ENCODE measurements around the gene EEF1A2.

EEF1A2 gene

DNA sequence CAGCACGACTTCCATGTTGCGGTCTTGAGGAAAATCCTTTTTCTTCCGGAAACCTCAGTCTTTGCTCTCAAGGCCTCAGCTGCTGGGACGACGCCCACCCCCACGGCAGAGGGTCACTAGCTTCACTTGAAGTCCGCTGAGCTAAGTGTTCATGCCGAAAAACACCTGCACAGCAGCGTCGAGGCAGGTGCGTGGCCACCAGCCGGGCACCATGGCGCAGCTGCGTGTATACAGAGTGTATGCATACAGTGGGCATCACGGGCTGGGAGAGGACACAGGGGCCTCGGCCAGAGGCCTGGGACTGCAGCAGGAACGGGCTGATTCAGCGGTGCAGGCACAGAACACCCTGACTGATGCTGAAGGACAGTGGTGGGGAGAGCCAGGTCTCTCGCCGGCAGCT is 46.5 kb downstream of the EEF1A2 start:
- DNase-seq = no peak

DNA sequence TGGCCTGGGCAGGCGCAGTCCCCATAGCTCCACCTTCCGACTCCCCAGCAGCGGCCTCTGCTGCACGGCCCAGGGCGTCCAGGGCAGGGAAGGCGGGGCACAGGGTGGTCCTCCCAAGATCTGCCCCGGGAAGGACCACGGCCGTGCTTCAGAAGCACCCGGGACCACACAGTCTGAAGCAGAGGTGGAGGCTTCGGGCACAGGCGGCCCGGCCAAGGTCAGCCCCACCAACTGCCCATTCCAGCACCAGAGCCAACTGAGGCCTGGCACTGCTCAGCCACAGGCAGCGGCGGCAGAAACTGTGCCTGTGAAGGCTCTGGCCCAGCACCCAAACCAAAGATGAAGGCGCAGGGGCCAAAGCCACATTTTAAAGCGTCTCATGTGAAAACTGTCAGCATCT is 47.1 kb downstream of the EEF1A2 start:
- DNase-seq = no peak

DNA sequence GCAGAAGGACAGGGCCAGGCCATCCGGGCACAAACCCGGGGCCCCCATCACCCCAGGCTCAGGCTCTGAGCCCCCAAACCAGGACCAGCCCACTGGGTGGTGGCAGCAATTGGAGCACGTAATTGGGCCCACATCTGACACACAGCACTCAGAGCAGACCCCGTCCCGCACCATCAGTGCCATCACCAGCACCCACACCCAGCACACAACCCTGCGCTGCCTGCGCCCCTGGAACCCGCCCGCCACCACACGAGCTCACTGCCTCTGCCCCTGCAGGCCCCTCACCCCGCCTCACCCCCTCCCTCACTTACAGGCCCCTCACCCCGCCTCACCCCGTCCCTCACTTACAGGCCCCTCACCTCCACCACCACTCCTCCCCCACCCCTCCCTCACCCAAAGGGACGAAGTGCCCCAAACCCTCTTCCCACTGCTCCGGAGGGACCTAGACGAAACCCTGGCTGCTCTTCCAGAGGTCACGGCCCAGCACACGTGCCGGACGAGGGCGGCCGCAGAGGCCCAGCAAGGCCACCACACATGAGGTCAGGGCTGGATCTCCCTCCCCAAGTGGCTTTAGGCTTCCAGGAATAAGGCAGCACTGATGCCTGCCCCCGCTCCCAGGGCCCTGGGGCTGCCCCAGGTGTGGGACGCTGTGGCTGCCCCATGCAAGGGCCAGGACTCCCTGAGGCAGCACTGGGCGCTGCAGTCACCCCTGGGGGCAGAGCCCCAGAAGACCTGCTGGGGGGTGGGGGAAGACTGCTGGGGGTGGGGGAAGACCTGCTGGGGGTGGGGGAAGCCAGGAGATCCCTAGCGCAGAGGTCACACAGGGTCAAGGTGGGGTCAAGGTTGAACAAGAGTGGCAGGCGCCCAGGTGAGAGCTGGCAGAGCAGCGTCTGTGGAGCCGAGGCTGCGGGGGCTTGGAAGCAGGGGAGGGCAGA is 48.8 kb downstream of the EEF1A2 start:
- no peak for DNase-seq

DNA sequence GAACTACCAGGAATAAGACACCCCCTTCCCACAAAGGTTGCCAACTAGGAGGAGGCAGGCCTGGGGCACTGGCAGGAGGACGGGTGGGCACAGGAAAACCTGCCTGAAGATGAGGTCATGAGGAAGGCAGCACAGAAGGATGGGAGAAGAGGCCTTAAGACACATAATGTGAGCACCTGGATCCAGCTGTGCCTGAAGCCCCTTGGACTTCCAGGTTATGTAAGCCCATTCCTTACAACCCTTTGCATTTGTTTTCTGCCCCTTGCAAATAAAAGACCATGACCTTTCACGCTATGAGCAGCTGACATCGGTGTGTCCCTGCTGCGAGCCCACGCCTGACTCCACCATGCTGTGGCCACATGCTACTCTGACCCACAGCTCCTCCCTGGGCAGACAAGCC is 49.9 kb downstream of the EEF1A2 start:
- DNase-seq = no peak

DNA sequence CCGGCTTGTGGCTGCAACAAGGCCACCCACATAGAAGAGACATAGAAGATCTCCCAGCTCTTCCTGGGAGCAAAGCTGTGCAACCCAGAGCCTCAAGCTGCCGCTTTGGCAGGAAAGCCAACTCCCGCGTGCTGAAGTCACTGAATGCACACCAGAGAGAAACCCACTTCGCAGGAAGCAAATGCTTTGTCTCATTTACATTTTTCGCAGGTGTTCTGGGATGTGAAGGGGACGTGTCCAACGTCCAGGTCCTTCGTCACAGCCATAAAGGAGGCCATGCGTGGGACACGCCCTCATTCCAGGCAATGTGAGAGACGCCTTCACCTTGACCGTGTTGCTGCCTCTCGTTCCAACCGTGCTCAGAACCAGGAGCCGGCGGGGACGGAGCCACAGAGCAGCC is 50.9 kb downstream of the EEF1A2 start:
- DNase-seq = no peak

DNA sequence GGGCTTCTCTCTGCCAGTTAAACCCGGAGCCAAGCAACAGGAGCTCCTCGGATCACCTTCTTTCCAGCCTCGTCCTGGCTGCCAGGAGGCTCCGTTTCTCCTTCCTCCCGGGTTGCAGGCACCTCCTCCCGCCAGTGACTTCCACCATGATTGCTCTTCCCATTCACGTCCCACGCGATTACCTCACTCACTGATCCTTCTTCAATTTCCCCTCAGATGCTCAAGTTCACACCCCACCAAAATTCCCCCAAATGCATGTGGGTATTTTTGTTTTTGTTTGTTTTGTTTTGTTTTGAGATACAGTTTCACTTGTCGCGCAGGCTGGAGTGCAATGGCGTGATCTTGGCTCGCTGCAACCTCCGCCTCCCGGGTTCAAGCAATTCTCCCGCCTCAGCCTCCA is 51.6 kb downstream of the EEF1A2 start:
- no peak for DNase-seq

DNA sequence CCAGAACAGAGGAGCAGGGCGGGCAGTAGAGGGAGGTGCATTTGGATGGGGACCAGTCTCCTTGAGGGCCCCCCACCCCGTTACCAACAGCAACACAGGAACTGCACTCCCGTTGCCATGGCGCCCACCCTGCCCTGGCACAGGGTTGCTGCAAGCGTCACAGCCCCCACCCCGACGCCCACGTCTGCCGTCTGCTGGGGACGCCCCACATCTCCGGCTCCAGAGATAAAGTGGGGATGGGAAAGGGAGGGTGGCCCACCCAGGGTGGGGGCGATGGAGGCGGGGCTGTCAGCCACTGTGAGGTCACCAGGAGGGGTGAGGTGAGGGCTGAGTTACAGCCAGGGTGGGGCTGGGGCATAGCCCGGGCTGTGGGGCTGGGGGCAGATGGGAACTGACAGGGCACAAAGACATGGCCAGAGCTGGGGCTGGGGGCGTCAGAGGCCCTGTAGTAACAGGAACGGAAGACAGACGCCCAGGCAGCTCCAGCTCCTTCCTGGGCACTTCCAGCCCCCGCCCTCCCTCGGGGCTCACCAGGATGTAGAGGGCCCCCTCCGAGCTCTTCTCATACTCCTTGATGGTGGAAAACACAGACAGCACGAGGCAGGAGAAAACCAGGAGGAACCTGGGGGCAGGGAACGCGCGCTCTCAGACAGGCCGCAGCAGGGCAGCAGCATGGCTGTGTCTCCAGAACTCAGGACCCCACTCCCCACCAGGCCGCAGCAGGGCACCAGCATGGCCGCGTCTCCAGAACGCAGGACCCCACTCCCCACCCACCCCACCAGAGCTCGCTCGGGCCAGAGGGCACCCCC is 52.5 kb downstream of the EEF1A2 start:
- DNase-seq = no peak

DNA sequence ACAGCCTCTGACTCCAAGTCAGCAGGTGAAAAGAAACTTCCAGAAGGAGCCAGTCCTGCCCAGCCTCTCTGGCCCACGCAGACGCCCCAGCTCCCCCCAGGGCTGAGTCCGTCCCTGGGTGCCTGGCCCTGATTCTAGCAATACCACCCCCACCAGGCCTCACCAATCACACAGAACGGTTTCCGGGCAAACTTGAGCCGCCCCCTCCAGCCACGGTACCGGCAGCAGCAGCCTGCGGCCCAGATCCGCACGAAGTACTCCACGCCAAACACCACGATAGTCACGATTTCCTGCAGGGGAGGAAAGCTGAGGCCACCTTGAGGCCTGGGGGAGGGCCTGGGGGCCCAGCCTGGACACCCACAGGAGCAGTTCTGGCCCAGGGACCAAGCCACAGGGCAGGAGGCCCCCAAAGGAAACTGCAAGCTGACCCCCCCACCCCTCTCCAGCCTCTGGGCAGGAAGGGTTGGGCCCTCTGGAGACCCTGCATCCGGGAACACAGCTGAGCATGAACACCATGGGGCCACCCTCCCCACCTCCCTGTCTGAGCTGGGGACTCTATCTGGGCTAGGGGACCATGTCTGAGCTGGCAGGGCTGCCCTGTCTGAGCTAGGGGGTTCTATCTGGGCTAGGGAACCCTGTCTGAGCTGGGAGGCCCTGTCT is 53.7 kb downstream of the EEF1A2 start:
- no peak for DNase-seq

DNA sequence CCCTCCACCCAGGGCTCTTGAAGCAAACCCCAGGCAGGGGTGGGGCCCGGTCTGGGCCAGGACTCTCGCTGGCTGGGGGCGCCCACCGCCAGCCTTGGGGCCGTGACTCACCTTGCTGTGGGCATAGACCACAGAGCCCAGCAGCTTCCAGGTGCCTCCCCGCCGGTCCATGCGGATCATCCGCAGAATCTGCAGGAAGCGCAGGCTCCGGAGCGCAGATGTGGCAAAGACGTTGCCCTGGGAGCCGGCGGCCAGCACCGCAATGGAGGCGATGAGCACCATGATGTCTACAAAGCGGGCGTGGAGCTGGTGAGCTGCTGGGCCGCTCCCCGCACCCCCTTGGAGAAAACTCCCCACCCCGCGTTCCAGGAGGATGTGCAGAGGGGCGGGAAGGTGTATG is 54.3 kb downstream of the EEF1A2 start:
- no peak for DNase-seq

DNA sequence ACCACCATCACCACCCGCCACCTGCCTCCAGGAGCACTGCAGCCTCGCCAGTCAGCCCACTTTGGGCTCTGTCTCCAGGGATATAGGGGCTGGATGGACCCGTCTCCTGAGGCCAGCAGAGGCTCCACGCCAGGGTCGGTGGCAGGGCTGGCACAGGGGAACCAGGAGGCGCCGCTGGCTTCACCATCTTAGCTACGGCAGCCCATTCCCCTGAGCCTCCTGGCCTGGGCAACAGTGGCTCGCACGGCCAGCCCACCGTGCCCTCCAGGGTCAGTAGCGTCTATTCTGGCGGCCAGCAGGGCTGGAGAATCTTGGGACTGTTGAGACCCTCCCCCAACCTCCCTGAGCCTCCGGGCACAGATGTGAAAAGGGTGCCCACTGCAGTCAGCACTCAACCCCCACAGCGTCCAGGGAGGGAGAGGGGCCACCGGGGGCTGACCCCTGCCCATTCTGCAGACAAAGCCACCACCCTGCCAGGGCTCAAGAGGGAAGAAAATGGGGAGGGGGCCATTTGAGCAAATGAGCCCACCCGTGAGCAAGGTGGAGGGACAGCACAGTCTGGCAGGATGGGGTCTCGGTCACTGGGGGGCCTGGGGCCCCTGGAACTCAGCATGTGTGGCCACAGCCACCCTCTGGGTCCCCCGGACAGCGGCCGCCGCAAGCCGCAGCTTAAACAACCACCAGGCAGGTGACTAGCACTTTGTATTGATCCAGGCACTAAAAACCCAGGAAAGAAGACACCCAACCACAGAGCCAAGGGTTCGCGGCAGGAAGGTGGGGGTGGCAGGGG is 55.1 kb downstream of the EEF1A2 start:
- no peak for DNase-seq

DNA sequence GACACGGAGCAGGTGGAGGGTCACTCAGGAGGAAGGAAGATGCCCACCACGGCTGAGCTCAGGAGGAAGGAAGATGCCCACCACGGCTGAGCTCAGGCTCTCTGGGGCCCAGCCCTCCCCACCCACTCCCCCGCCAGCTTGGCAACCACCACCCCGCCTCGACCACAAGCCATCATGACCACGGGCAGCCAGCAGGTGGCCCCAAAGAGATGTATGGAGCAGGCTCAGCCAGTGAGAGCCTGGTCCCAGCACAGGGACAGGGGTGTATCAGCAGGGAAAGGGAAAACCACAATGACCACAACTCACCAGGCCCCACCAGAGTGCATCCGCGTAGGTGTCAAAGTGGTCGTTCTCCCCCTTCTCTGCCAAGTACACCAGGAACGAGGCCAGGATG is 56.8 kb downstream of the EEF1A2 start:
- no peak for DNase-seq

DNA sequence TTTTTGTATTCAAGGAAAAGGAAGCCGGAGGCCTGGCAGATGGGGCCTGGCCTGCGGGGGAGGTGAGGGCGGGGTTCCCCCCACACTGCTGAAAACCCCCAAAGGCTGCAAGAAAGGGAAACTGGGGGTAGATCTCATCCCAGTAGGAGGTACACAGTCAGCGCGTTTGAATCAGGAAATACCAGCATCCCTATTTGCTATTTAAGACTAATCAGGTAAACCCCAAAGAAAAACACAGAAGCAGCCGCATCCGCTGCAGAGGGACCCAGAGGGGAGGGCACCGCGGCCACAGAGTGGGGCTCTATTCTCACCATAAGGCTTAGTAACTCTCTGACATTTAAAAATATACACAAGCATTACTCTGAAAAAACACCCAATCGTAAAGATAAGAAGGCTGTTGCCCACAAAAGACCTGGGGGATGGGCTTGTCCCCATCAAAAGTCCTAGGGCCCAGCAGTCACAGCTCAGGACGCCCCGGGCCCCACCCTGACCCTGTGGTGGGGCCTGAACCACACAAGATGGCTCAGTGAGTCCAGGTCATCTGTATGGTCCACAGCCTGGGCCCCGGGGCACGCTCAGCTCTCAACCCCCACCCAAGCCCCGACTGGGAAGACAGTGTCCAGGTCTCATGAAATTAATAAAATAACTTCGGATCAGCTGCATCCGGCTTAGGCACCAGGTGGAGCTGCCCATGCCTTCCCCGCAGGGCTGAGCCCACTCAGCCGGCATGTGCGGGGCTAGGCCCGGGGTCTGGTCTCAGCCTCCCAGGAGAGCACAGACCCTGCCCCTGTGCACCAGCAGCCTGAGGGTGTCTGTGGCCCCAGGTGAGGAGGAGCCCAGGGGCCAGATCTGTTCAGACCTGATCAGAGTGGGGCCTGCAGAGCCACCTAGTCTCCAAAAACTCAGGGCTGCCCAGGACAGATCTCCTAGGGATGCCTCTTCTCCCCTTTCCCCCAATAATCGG is 57.5 kb downstream of the EEF1A2 start:
- DNase-seq = no peak

DNA sequence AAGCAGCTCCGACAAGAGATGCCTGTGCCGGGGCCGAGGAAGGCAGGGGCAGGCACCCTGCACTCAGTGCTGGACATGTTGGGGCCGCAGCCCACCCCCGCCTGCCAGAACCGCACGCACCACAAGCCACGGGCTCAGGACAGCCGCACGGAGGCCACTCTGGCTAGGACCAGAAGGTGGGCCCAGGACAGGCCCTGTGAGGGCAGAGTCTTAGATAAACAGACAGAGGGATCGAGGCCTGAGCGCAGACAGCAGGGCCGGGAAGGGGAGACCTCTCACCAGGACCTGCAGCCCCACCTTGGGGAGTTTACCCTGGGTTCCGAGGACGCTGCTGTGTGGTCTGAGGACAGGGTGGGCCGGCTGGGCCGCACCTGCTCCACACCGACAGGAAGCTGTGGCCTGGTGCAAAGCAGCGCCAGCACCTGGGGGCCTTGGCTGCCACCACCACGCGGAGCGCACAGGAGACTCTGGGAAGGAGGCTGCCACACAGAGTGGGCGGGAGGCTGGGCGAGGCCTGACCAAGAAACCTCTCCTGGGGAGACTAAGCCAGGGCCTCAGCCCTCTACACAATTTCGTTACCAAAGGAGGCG is 58.4 kb downstream of the EEF1A2 start:
- DNase-seq = no peak

DNA sequence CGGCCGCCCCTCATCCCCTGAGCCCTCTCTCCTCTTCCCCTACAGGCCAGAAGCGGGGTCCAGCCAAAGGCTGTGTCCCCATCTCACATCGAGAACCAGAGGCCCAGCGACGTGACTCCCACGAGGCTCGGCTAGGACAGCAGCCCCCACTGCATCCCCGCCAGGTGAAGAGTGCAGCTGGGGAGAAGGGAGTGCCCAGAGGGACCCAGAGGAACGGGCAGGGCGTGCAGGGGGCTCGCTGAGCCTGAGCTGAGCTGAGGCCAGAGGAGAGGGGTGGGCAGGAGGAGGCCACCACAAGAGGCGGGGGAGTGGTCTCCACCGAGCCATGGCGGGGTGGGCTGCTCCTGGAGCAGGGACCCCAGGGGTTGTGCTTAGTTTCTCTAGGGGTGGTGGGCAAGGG is 59.0 kb downstream of the EEF1A2 start:
- DNase-seq = no peak

DNA sequence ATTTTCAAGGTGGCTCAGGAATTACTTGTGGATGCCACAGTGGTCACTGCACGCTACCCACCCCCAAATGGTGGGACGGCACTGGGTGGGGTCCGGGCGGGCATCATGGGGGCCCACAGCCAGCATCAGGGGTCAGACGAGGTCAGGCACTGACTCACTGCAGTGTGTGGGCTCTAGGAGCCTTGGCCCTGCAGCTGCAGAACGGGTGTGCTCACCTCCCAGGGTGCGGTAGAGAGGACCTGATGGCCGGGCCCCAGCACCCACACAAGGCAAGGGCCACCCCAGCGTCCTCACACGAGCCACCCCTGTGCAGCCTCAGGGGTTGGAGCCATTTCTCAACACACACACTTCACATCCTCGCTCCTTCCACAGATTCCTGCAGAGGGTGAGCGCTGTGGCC is 60.8 kb downstream of the EEF1A2 start:
- no peak for DNase-seq

Measured in right kidney (tissue), 1 donor.